Upper lobe of right lung (tissue), 1 donor: ENCODE results near the gene TUBA1A. TPM values are rescaled to one million over a fixed set of nuclear protein-coding genes. Genes with fewer than 3 reads are reported as not detected.
"Not testable (repeated sequence)": the region's sequence is repeated elsewhere in the genome, so short reads cannot be mapped to it uniquely, and the experiment has no call there.

ENCODE experiments used
- ATAC-seq: fragments of 200-7000 bp; cut with Tn5 transposase; one replicate; pipeline ENCODE4 v1.9.1; 2020; ENCODE audit warnings: mild to moderate bottlenecking, moderate library complexity
- DNase-seq: peaks from one replicate; pipeline ENCODE4 v3.0.0-alpha.2; 2020
- H3K27ac ChIP-seq: fragments of 200-600 bp; one replicate; pipeline ENCODE4 v1.8.0; 2022
- H3K27me3 ChIP-seq: fragments of 200-600 bp; one replicate; pipeline ENCODE4 v1.8.0; 2022; ENCODE audit warnings: mild to moderate bottlenecking
- H3K36me3 ChIP-seq: fragments of 200-600 bp; one replicate; pipeline ENCODE4 v1.8.0; 2022
- H3K4me1 ChIP-seq: fragments of 200-600 bp; one replicate; pipeline ENCODE4 v1.8.0; 2022
- H3K4me3 ChIP-seq: fragments of 200-600 bp; one replicate; pipeline ENCODE4 v1.8.0; 2022; ENCODE audit warnings: mild to moderate bottlenecking
- H3K9me3 ChIP-seq: fragments of 200-600 bp; one replicate; pipeline ENCODE4 v1.8.0; 2022
- intact Hi-C: fragments of 100-400 bp; cut with DNase I; formaldehyde crosslinking; loops from one replicate; pipeline ENCODE4 v1.11.0; 2022
- total RNA-seq: library from RNA; stranded (reverse); fragmentation: NEBNext Ultra II Directional; extraction: Animal tissue kit (Norgen Biotek cat#: 25700); gene quantifications from one replicate; pipeline ENCODE4 v1.2.1, GENCODE V29; 2021
- TF ChIP-seq, protein P1 (sequence below): fragments of 200-600 bp; IDR thresholded peaks from one replicate; pipeline ENCODE4 v1.8.0; 2022; ENCODE audit warnings: antibody characterized with exemption
- donor health status: DM: no; HTN: yes; CAD: no; lungs with severe emphysema.

TUBA1A gene
- total RNA-seq, 1 donor from 2014 or later, result 90.8 TPM

DNA sequence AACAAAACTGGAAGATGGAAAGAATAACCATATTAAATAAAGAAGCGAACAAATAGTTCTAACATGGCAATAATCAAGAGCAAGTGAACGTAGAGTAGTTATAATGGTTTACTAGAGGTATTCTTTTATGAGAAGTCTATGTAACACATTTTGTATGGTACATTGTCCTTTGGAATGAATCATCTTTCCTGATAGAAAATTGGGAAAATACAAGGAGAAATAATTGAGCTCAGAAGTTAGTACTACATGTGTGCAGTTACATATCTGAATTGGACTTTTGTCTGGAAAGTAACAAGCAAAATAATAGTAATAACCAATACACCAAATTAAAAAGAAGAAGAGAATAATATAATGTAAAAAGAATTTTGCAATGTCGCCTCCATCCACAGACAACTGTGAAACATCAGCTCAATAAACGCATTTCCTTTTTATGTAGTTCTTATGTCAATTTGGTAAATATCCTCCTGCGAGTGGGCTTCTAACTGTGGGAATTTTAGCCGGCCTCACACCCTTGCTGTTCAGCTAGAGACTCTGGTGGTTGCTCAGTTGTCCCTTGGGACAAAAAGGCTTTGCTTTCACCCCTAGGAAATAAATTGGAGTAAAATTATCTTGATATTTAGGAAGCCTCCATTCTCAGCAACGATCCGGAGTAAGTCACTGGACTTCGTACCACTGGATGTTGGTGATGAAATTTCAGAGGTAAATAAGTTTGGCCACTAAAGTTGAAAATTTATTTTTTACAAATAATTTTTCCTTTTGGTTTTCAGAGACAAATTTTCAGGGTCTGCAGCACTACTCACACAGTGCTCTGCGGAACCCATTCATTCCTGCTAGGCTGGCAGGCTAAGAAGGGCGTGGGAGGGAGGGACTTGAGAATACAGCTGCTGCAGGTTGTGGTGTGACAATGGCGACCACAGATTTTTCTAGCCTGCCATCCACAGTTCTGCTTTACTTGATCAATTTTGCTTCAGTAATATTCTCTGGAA, 1.1 kb upstream of the TUBA1A start:
- no peaks in the 10 kb centered on the region for H3K9me3 ChIP-seq
- no peak for DNase-seq
- no peaks in the 10 kb centered on the region for H3K27me3 ChIP-seq
- intact Hi-C loops, result no loop called here
- TF ChIP-seq, protein P1, sequence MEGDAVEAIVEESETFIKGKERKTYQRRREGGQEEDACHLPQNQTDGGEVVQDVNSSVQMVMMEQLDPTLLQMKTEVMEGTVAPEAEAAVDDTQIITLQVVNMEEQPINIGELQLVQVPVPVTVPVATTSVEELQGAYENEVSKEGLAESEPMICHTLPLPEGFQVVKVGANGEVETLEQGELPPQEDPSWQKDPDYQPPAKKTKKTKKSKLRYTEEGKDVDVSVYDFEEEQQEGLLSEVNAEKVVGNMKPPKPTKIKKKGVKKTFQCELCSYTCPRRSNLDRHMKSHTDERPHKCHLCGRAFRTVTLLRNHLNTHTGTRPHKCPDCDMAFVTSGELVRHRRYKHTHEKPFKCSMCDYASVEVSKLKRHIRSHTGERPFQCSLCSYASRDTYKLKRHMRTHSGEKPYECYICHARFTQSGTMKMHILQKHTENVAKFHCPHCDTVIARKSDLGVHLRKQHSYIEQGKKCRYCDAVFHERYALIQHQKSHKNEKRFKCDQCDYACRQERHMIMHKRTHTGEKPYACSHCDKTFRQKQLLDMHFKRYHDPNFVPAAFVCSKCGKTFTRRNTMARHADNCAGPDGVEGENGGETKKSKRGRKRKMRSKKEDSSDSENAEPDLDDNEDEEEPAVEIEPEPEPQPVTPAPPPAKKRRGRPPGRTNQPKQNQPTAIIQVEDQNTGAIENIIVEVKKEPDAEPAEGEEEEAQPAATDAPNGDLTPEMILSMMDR, result no peak
- no peak for ATAC-seq
- H3K4me1 ChIP-seq, result peaks cover 15% of the 10 kb centered on the region
- H3K36me3 ChIP-seq, result peaks cover 16% of the 10 kb centered on the region
- H3K27ac ChIP-seq, result peak overlapping the region; percentile 97
- H3K4me3 ChIP-seq, result peak overlapping the region; percentile 67

DNA sequence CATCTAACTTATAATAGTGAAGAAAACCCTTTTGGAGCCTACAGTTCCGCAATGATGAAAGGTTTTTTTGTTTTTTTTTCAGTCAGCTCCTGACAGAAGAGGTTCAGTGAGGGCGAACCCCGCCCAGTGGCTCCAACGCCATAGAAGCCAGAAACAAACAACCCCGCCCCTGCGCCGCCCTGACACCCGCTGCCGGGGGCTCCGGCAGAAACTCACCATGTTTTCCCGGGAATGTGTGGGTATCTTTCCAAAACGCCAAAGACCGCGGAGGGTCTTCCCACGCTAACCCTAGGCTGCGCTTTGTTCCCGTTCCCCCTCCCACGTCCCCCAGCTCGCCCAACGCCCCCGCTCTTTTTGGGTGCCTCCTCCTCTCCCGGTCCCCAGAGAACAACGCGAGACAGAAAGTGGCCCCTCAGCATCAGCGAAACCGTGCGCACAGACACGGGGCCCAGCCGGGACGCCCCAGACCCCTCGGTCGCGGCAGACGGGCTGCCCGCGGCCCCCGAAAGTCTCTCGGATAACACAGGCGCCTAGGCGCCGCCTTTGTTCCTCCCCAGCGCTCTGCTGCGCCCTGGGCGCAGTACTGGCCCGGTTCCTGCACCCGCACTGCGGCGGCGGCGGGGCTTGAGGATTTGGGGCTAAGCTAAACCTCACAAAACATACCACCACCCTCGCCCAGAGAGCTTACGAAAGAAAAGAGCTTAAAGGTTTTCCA, 522 bp downstream of the TUBA1A start:
- intact Hi-C loops, result no loop called here

DNA sequence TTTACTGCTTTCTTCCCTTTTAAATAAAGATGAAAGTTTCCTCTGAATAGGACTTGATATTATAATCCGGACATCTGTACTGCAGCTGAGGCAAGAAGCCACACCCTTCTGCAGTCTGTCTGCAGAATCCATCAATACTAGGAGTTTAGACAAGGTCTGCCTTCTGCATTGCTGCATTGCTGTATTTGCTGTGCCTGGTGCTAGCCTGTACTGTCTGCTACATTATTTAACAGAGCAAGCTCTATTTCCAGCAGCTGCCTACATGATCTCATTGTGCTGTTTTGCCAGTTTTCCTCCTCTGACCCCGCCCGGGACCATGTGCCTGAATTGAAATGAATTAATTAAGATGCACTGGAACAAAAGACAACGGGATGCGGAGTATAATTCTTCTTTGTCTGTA, 1.7 kb downstream of the TUBA1A start:
- DNase-seq, result no peak
- ATAC-seq, result no peak
- peak overlapping the region; percentile 97 for H3K27ac ChIP-seq

More for the DNA sequence above, 522 bp downstream of the TUBA1A start:
- Histone ChIP-seq H3K4me1 (peaks cover 15% of the 10 kb centered on the region), H3K9me3 (no peaks in the 10 kb centered on the region), H3K27me3 (no peaks in the 10 kb centered on the region), H3K4me3 (peak overlapping the region; percentile 67), H3K27ac (peak overlapping the region; percentile 97), H3K36me3 (peaks cover 30% of the 10 kb centered on the region)
- peak; percentile 83 for ATAC-seq
- DNase-seq, result peak; percentile 91
- TF ChIP-seq, protein P1, result no peak

DNA sequence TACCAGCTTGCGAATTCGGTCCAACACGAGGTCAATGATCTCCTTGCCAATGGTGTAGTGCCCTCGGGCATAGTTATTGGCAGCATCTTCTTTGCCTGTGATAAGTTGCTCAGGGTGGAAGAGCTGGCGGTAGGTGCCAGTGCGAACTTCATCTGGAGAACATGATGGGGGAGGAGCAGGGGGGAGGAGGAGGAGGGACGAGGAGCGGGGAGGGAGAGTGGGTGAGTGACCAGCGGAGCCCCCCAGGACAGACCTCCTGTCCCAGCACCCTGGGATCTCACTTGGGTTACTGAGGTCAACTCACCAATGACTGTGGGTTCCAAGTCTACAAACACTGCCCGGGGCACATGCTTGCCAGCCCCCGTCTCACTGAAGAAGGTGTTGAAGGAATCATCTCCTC, 2.6 kb downstream of the TUBA1A start:
- DNase-seq, H3K4me3 ChIP-seq, H3K27me3 ChIP-seq, H3K27ac ChIP-seq, H3K9me3 ChIP-seq, intact Hi-C loops, ATAC-seq: not testable (repeated sequence)
- H3K36me3 ChIP-seq, result peaks cover 30% of the 10 kb centered on the region
- H3K4me1 ChIP-seq, result peaks cover 15% of the 10 kb centered on the region

More for the DNA sequence above, 1.7 kb downstream of the TUBA1A start:
- H3K4me3 ChIP-seq, result peak overlapping the region; percentile 67
- H3K27me3 ChIP-seq, result no peaks in the 10 kb centered on the region
- peaks cover 15% of the 10 kb centered on the region for H3K4me1 ChIP-seq
- intact Hi-C loops, result no loop called here
- H3K36me3 ChIP-seq, result peaks cover 30% of the 10 kb centered on the region
- H3K9me3 ChIP-seq, result no peaks in the 10 kb centered on the region
- TF ChIP-seq, protein P1, result no peak

DNA sequence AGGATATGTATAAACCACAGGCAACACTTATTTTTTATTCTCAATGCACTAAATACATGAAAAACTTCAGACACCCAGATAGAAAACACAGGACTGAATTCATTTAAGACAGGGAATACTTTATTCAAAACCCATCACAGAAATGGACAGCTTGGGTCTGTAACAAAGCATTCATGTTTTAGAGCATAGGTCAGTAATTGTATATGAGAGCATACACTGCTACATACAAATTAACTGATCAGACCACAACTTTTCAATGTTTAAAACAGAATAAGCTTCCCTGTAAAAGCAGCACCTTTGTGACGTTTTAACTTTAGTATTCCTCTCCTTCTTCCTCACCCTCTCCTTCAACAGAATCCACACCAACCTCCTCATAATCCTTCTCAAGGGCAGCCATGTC, 4.2 kb downstream of the TUBA1A start:
- peaks cover 15% of the 10 kb centered on the region for H3K4me1 ChIP-seq

DNA sequence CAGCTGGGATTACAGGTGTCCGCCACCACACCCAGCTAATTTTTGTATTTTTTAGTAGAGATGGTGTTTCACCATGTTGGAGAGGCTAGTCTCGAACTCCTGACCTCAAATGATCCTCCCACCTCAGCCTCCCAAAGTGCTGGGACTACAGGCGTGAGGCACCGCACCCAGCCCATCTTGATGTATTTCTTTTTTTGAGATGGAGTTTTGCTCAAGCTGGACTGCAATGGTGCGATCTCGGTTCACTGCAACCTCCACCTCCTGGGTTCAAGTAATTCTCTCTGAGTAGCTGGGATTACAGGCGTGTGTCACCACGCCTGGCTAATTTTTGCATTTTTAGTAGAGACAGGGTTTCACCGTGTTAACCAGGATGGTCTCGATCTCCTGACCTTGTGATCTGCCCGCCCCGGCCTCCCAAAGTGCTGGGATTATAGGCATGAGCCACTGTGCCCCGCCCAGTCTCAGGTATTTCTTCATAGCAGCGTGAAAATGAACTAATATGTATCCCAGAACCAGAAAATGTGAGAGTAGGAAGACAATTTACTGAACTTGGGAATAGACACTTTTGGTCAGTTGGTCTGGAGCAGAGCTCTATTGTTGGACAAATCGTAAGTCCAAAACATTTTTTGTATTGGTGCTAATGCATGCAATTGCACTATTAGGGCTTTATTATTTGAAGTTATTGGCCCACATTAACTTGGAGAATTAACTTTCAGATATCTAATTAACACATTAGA, 5.5 kb downstream of the TUBA1A start:
- H3K36me3 ChIP-seq, result peaks cover 30% of the 10 kb centered on the region
- H3K27me3 ChIP-seq, H3K27ac ChIP-seq, H3K9me3 ChIP-seq, ATAC-seq, H3K4me3 ChIP-seq, intact Hi-C loops, DNase-seq: not testable (repeated sequence)
- H3K4me1 ChIP-seq, result peaks cover 10% of the 10 kb centered on the region

More for the DNA sequence above, 4.2 kb downstream of the TUBA1A start:
- DNase-seq, ATAC-seq, H3K4me3 ChIP-seq, intact Hi-C loops, H3K9me3 ChIP-seq, H3K27me3 ChIP-seq, H3K27ac ChIP-seq: not testable (repeated sequence)
- peaks cover 30% of the 10 kb centered on the region for H3K36me3 ChIP-seq
